Tibial artery (tissue), 4 donors: ENCODE results near the gene C2orf66.

Experiments
- DNase-seq, 2 donors: peaks; one replicate each; pipeline ENCODE4 v3.0.0-alpha.2; 2019
- H3K27ac ChIP-seq, 2 donors: fragments of 200-600 bp; sonication (generic) in 1 of 2; 1 replicate in 1 of 2; 2 replicates in 1 of 2; pipeline ENCODE4 v1.5.1; 2018 to 2019; ENCODE audit warnings: mild to moderate bottlenecking in 1 of 2
- H3K27me3 ChIP-seq, 2 donors: fragments of 200-600 bp; sonication (generic) in 1 of 2; one replicate each; pipeline versions ENCODE4 v1.5.1 to v1.6.0; 2016 to 2019
- H3K36me3 ChIP-seq, 3 donors: fragments of 200-600 bp; sonication (generic) in 2 of 3; one replicate each; pipeline ENCODE4 v1.5.1; 2016 to 2019; ENCODE audit warnings: mild to moderate bottlenecking in 2 of 3
- H3K4me1 ChIP-seq, 4 donors: fragments of 200-600 bp; sonication (generic) in 2 of 4; 1 replicate in 3 of 4; 2 replicates in 1 of 4; pipeline ENCODE4 v1.5.1; 2016 to 2019
- H3K4me3 ChIP-seq, 2 donors: fragments of 200-600 bp; sonication (generic) in 1 of 2; 1 replicate in 1 of 2; 2 replicates in 1 of 2; pipeline ENCODE4 v1.5.1; 2018 to 2019; ENCODE audit warnings: mild to moderate bottlenecking in 2 of 2
- H3K9me3 ChIP-seq, 3 donors: fragments of 200-600 bp; sonication (generic) in 1 of 3; one replicate each; pipeline ENCODE4 v1.5.1; 2016 to 2019
- intact Hi-C: fragments of 100-400 bp; cut with DNase I; formaldehyde crosslinking; loops from one replicate; pipeline ENCODE4 v1.15.0; 2023; ENCODE audit warnings: low total_unique reads
- TF ChIP-seq, protein P1 (sequence below), 2 experiments: fragments of 200-600 bp in 1 of 2; fragments of 450-650 bp in 1 of 2; IDR thresholded peaks; one replicate each; pipeline ENCODE4 v1.5.1; 2017 to 2019; ENCODE audit warnings: antibody characterized with exemption in 2 of 2, mild to moderate bottlenecking in 1 of 2, moderate library complexity in 1 of 2

The C2orf66 gene

DNA sequence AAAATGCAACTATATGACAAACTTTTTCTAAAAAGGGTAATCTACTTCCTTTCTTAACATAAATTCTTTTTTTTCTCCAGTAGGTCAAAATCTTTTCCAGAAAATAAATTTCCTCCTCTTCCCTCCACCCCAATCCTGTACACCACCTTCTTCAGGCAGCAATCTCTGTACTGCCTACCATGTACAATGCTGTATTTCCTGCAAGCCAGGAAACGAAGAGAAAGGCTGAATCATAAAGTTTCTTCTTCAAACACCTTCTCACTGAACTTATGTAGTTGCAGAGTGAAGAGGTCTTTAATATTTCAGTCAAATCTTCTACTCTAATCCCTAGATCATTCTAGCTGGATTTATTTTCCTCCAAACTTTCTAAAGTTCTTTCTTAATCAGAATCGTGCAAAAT is 18.2 kb upstream of the C2orf66 start:
- Histone ChIP-seq H3K9me3 (no peaks in the 10 kb centered on the region), H3K4me3 (no peak overlapping the region), H3K36me3 (no peaks in the 10 kb centered on the region), H3K27ac (no peak overlapping the region), H3K4me1 (no peaks in the 10 kb centered on the region), H3K27me3 (no peaks in the 10 kb centered on the region)
- intact Hi-C loops: loop anchor here (5.0 kb wide), 1 partner anchor 1505 kb away; no protein-coding TSS in a partner anchor
- TF ChIP-seq, protein P1, sequence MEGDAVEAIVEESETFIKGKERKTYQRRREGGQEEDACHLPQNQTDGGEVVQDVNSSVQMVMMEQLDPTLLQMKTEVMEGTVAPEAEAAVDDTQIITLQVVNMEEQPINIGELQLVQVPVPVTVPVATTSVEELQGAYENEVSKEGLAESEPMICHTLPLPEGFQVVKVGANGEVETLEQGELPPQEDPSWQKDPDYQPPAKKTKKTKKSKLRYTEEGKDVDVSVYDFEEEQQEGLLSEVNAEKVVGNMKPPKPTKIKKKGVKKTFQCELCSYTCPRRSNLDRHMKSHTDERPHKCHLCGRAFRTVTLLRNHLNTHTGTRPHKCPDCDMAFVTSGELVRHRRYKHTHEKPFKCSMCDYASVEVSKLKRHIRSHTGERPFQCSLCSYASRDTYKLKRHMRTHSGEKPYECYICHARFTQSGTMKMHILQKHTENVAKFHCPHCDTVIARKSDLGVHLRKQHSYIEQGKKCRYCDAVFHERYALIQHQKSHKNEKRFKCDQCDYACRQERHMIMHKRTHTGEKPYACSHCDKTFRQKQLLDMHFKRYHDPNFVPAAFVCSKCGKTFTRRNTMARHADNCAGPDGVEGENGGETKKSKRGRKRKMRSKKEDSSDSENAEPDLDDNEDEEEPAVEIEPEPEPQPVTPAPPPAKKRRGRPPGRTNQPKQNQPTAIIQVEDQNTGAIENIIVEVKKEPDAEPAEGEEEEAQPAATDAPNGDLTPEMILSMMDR (IDR thresholded peaks at IDR 0.05): no peak
- DNase-seq: no peak

DNA sequence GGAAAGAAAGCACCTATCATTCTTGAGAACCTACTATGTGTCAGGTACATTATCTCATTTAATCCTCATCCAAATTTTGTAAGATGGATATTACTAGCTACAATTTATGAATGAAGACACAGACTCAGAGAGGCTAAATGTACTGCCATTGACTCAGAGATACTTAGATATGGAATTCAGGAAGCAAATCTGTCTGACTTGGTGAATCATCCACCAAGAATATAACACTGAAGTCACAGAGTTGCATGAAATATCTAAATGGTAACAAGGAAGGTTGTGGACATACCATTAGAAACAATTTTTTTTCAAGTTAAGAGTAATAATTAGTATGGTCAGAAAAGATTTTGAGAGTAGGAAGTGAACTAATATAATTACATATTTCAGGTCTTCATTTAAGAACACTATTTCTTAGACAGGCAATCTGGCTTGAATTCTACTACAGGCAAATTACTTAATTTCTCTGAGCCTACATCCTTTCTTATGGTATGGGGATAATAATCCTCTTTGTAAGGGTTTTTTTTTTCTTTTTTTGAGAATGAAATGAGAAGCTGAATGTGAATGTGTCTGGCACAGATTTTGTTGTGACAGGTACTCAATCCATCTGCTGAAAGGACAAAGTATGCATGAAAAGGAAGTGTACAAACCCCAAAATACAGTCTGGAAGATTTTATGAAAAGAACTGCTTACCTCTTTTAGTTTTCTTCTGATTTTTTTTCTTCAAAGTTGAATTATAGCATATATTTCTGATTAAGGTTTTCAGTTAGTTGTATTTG is 14.8 kb upstream of the C2orf66 start:
- no peaks in the 10 kb centered on the region for H3K27me3 ChIP-seq
- H3K27ac ChIP-seq: no peak overlapping the region
- no peak overlapping the region for H3K4me3 ChIP-seq
- H3K9me3 ChIP-seq: peaks cover 0 to 5% (median 2%) of the 10 kb centered on the region in 3 donors
- no peaks in the 10 kb centered on the region for H3K4me1 ChIP-seq
- TF ChIP-seq, protein P1 (IDR thresholded peaks at IDR 0.05): no peak
- no peaks in the 10 kb centered on the region for H3K36me3 ChIP-seq
- intact Hi-C loops: no loop called here
- DNase-seq: no peak

DNA sequence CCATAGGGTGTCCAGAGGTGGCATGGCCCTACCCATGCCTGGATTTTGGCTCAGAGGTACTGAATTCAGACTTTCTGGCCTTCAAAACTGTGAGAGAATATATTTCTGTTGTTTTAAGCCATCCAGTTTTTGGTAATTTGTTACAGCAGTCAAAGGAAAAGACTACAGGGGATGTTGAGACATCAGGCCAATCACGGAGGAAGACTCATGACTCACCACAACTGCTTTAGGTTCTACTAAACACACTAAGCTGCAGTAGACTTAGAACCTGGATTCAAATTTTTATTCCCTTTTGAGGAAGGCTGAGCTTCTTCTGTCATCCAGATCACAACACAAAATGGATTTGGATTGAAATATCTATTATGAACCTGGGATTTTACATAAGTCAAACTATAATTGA is 12.0 kb upstream of the C2orf66 start:
- Histone ChIP-seq H3K9me3 (peaks cover 0 to 11% (median 2%) of the 10 kb centered on the region in 3 donors), H3K27ac (no peak overlapping the region)

DNA sequence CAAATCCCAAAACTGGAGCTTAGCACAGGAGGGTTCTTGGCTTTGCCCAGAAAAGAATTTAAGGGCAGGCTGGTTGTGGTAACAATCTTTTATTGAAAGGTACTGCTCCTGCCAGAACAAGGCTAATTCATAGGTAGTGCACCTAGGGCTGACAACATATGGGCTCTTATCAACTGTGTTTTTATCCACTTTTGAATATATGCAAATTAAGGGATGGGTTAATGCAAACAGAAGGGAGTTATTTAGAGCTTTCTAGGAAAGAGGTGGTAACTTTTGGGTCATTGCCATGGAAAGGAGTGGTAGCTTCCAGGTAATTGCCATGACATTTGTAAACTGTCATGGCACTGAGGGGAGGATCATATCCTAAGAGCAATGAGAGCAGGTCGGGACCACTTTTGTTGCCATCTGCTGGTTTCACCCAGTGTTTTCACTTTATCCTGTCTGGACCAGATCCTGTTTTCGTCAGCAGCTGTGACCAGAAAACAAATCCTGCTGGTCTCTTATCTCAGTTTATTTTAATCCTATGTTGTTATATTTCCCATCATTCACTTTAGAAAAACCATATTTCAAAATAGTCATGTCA is 981 bp downstream of the C2orf66 start:
- no peak for DNase-seq
- H3K27me3 ChIP-seq: peaks cover 0 to 7% of the 10 kb centered on the region in 2 donors
- TF ChIP-seq, protein P1 (IDR thresholded peaks at IDR 0.05): no peak
- no peaks in the 10 kb centered on the region for H3K9me3 ChIP-seq
- H3K4me3 ChIP-seq: no peak overlapping the region
- H3K4me1 ChIP-seq: no peaks in the 10 kb centered on the region
- no peak overlapping the region for H3K27ac ChIP-seq
- H3K36me3 ChIP-seq: no peaks in the 10 kb centered on the region
- intact Hi-C loops: no loop called here

More for the DNA sequence above, 12.0 kb upstream of the C2orf66 start:
- H3K27me3 ChIP-seq: no peaks in the 10 kb centered on the region
- TF ChIP-seq, protein P1 (IDR thresholded peaks at IDR 0.05): no peak
- H3K4me1 ChIP-seq: no peaks in the 10 kb centered on the region
- no peaks in the 10 kb centered on the region for H3K36me3 ChIP-seq
- H3K4me3 ChIP-seq: no peak overlapping the region
- DNase-seq: no peak
- intact Hi-C loops: no loop called here

DNA sequence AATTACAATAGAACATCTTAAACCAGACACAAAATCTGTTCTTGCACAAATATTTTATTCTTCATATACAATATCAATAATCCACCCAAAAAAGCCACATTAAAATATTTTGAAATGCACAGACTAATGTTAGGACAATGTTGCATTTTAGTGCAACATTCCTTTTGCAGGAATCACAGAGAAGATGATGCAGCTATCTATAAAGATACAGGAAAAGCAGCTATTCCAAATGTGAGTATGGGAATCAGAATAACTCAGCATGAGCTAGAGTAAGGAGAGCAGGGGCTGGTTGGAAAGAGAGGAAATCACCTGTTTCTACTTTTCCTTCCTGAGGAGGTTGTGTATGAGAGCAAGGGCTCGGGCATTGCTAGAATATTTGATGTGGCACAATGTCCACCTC is 4.8 kb downstream of the C2orf66 start:
- Histone ChIP-seq H3K4me3 (no peak overlapping the region), H3K27me3 (peaks cover 0 to 11% of the 10 kb centered on the region in 2 donors), H3K27ac (no peak overlapping the region), H3K36me3 (no peaks in the 10 kb centered on the region), H3K4me1 (peaks cover 0 to 6% (median 2%) of the 10 kb centered on the region in 4 donors), H3K9me3 (no peaks in the 10 kb centered on the region)
- DNase-seq: no peak
- TF ChIP-seq, protein P1 (IDR thresholded peaks at IDR 0.05): no peak
- intact Hi-C loops: no loop called here
